Measurements from ENCODE around the gene HRH3. TPM values are rescaled to one million over a fixed set of nuclear protein-coding genes. Genes with fewer than 3 reads are reported as not detected.
A peak's percentile ranks its signal among the peaks of the same experiment; 100 is the strongest.

HRH3 gene
- total RNA-seq, 1 donor from 2014 or later = not detected

GRCh38 chr20:62240020-62240685 lies 20.1 kb upstream of the HRH3 start:
- TF ChIP-seq, protein P1, sequence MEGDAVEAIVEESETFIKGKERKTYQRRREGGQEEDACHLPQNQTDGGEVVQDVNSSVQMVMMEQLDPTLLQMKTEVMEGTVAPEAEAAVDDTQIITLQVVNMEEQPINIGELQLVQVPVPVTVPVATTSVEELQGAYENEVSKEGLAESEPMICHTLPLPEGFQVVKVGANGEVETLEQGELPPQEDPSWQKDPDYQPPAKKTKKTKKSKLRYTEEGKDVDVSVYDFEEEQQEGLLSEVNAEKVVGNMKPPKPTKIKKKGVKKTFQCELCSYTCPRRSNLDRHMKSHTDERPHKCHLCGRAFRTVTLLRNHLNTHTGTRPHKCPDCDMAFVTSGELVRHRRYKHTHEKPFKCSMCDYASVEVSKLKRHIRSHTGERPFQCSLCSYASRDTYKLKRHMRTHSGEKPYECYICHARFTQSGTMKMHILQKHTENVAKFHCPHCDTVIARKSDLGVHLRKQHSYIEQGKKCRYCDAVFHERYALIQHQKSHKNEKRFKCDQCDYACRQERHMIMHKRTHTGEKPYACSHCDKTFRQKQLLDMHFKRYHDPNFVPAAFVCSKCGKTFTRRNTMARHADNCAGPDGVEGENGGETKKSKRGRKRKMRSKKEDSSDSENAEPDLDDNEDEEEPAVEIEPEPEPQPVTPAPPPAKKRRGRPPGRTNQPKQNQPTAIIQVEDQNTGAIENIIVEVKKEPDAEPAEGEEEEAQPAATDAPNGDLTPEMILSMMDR (conservative IDR thresholded peaks at IDR 0.05; ENCODE audit: low read depth, low read length) = no peak

GRCh38 chr20:62239278-62239879 lies 19.3 kb upstream of the HRH3 start:
- H3K4me3 ChIP-seq (ENCODE audit: low read depth, low read length) = peak overlapping the region; percentile 81
- no peak for DNase-seq (ENCODE audit: low read depth)
- TF ChIP-seq, protein P1 (conservative IDR thresholded peaks at IDR 0.05; ENCODE audit: low read depth, low read length) = no peak

More at GRCh38 chr20:62240020-62240685, 20.1 kb upstream of the HRH3 start:
- DNase-seq (ENCODE audit: low read depth) = no peak
- no peak overlapping the region for H3K4me3 ChIP-seq (ENCODE audit: low read depth, low read length)

- no peak for DNase-seq (ENCODE audit: low read depth)
- TF ChIP-seq, protein P1 (conservative IDR thresholded peaks at IDR 0.05; ENCODE audit: low read depth, low read length) = no peak
- H3K4me3 ChIP-seq (ENCODE audit: low read depth, low read length) = peak overlapping the region; percentile 81
Measured at GRCh38 chr20:62238569-62239277, 18.6 kb upstream of the HRH3 start.

- TF ChIP-seq, protein P1 (conservative IDR thresholded peaks at IDR 0.05; ENCODE audit: low read depth, low read length) = no peak
- DNase-seq (ENCODE audit: low read depth) = peak; percentile 56
- H3K4me3 ChIP-seq (ENCODE audit: low read depth, low read length) = peak within 1 kb of the TSS; percentile 81
Measured at GRCh38 chr20:62237801-62238568, 17.9 kb upstream of the HRH3 start, which contains the start of gene OSBPL2. TSS of gene OSBPL2 (plus strand) at chr20:62238521. CDS start at chr20:62256185, 17,664 bp downstream.

DNA sequence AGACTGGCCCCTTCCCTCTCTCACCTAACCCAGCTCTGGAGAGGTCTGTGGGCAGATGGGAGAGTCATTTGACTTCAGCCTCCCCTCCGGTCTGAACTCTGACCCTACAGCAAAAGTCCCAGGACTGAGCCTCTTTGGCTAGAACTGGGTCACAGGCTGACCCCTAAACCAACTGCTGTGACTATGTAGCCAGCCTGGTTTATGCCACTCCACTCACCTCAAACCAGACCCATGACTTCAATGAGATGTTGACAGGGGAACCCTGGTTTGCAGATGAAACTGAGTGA lies 17.4 kb upstream of the HRH3 start:
- no peak overlapping the region for H3K4me3 ChIP-seq (ENCODE audit: low read depth, low read length)
- TF ChIP-seq, protein P1 (conservative IDR thresholded peaks at IDR 0.05; ENCODE audit: low read depth, low read length) = no peak
- no peak for DNase-seq (ENCODE audit: low read depth)

GRCh38 chr20:62236766-62237513 lies 16.9 kb upstream of the HRH3 start:
- no peak for DNase-seq (ENCODE audit: low read depth)
- no peak overlapping the region for H3K4me3 ChIP-seq (ENCODE audit: low read depth, low read length)
- TF ChIP-seq, protein P1 (conservative IDR thresholded peaks at IDR 0.05; ENCODE audit: low read depth, low read length) = no peak

Data from epithelial cell of proximal tubule (primary cell).